ES-I3 (cell line): ENCODE measurements around the gene NFIA.

Experiments used
- H3K36me3 ChIP-seq: 2 replicates; pipeline ENCODE4 v1.6.1; 2013; ENCODE audit warnings: mild to moderate bottlenecking, low read length, control low read depth, moderate library complexity; ENCODE audit not compliant: insufficient read depth
- H3K4me1 ChIP-seq: 2 replicates; pipeline ENCODE4 v1.6.1; 2013; ENCODE audit warnings: mild to moderate bottlenecking, control low read depth, low read length; ENCODE audit not compliant: insufficient read depth
- H3K9ac ChIP-seq: 2 replicates; pipeline ENCODE4 v1.6.1; 2013; ENCODE audit warnings: low read depth, mild to moderate bottlenecking, low read length, moderate library complexity
- H3K9me3 ChIP-seq: 2 replicates; pipeline ENCODE4 v1.6.1; 2013; ENCODE audit warnings: mild to moderate bottlenecking, low read length, moderate library complexity; ENCODE audit not compliant: control insufficient read depth, insufficient read depth

NFIA gene

DNA sequence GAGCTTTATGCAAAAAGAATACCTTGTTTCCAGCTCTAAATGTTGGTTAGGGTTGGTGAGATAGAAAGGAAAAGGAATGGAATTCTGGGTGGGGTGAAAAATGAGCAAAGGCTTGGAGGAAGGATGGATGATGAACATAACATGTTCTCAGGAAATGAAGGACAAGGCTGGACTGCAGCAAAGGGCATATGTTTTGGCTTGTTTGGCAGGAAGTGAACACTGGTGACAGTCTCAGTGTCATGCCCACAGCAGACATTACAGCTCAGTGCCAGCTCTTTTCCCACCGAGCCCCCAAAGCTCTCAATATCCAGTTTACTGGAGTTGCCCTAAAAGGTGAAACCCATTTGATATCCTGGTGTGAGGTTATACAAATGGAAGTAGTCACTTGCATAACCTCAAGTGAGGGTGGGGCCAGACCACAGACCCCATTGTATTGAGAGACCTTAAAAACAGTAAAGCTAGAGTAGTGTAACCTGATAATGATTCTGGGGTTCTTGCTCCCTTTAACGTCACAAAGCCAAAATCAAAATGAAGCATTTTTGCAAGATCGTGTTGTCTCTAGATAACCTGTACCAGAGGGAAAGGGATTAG, 270.6 kb downstream of the NFIA start:
- Histone ChIP-seq H3K4me1 (peaks cover 10% of the 10 kb centered on the region; the same call in 1 of the 2 replicates), H3K36me3 (no peaks in the 10 kb centered on the region), H3K9ac (no peak overlapping the region), H3K9me3 (no peaks in the 10 kb centered on the region)

DNA sequence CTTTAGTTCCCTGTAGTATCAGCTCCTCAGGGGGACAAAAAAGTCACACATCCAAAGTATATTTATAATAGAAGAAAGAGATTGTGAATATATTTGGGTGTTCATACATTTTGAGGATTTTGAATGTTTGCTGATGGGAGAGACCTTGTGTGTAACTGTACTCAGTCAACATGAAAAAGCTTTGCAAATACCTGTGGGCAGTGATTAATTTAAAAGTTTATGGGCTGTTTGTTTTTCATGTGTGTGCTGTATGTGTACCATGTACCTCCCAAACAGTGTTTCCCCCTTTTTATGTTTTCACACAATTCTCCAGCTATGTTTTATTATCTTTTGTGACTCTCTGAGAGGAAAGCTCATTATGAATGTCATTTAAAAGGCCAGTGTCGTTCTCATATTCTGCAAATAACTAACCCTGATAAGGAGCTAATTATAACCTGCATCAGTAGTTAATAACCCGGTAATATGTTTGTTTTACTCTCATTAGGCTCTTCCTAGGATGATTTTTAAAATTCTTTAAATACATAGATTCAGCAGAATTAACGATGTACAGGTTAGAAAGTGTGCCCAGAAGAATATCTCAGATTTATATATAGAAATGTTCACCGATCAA, 271.5 kb downstream of the NFIA start:
- no peak overlapping the region for H3K9ac ChIP-seq
- H3K36me3 ChIP-seq: no peaks in the 10 kb centered on the region
- H3K4me1 ChIP-seq: peaks cover 10% of the 10 kb centered on the region; the same call in 1 of the 2 replicates
- H3K9me3 ChIP-seq: no peaks in the 10 kb centered on the region

GRCh38 chr1:61356016-61356415, 273.7 kb downstream of the NFIA start:
- Histone ChIP-seq H3K36me3 (no peaks in the 10 kb centered on the region), H3K4me1 (peaks cover 10% of the 10 kb centered on the region; the same call in 1 of the 2 replicates), H3K9me3 (no peaks in the 10 kb centered on the region), H3K9ac (no peak overlapping the region)

DNA sequence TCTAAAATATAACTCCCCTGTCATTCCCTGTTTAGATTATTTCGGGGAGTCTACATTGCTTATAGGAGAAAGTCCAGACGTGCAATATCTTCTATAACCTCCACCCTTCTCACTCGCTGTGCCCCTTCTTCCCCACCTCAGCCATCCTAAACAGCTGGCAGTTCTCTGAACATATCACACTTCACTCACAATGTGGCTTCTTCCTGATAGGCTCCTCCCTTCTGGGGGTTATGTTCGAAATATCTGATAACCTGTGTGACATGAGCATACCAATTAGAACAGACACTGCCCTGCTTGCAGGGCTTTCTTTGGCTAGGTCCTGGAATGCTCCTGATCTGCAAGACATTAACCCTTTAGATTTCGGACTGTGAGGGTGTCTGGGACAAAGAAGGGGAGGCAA, 274.6 kb downstream of the NFIA start:
- Histone ChIP-seq H3K9me3 (no peaks in the 10 kb centered on the region), H3K9ac (no peak overlapping the region), H3K4me1 (peaks cover 10% of the 10 kb centered on the region; the same call in 1 of the 2 replicates), H3K36me3 (no peaks in the 10 kb centered on the region)

DNA sequence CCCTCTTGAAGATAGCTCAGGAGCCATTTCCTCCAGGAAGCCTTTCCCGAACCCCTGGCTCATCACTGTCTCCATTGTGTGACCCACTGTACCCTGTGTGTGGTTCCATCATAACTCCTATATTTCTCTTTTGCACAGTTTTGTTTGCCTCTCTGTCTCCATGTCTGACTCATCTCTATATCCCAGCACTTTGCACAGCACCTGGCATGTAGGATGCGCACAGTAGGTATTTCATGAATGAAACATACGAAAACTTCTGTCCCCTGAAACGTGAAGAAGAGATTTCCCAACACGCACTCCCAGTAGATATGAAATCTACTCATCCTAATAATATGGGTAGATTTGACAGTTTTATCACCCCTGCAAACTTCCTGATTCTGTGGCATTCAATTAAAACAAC, 275.2 kb downstream of the NFIA start:
- Histone ChIP-seq H3K9ac (no peak overlapping the region), H3K9me3 (no peaks in the 10 kb centered on the region), H3K36me3 (no peaks in the 10 kb centered on the region), H3K4me1 (peaks cover 9% of the 10 kb centered on the region; the same call in 1 of the 2 replicates)

GRCh38 chr1:61358770-61359455, 276.6 kb downstream of the NFIA start:
- Histone ChIP-seq H3K36me3 (no peaks in the 10 kb centered on the region), H3K9ac (no peak overlapping the region), H3K9me3 (no peaks in the 10 kb centered on the region), H3K4me1 (no peaks in the 10 kb centered on the region)

DNA sequence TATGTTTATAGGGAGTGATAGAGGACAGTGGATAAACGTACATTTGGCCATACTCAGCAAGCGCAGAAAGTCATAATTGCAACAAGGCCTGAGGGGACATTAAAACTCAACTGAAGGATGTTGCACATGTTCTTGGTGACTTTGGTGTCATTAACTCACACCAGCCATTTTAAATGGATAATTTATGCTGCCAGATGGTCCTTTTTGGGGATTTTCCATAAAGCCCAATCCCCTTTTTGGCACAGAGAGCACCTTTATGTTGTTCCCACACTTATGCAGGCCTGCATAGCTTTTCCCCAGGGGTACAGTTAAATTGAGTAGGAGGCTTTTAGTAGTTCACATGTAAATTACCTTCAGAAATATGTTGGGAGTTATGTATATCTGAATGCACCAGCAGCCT, 279.6 kb downstream of the NFIA start:
- Histone ChIP-seq H3K36me3 (no peaks in the 10 kb centered on the region), H3K9ac (no peak overlapping the region), H3K4me1 (no peaks in the 10 kb centered on the region), H3K9me3 (no peaks in the 10 kb centered on the region)

- Histone ChIP-seq H3K9me3 (no peaks in the 10 kb centered on the region), H3K4me1 (no peaks in the 10 kb centered on the region), H3K9ac (no peak overlapping the region), H3K36me3 (no peaks in the 10 kb centered on the region)
Observed at GRCh38 chr1:61362351-61362750, 280.0 kb downstream of the NFIA start.

DNA sequence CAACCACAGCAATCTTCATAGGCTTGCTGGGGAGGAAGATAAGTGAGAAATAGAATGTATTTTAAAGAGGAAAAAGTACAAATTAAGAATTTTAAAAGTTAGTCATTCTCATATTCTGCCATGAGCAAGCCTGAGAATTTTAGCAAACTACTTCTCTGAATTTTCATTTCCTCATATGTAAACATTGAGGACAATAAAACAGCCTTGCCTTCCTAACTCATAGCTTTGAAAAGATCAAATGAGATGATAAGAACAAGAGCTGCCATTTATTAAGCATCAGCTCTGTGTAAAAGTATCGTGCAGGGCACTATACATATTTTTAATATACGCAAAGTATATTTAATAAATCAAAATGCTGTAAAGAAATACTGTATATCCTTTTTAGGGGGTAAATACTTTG, 286.0 kb downstream of the NFIA start:
- Histone ChIP-seq H3K9me3 (no peaks in the 10 kb centered on the region), H3K4me1 (no peaks in the 10 kb centered on the region), H3K9ac (no peak overlapping the region), H3K36me3 (no peaks in the 10 kb centered on the region)

GRCh38 chr1:61368876-61369275, 286.5 kb downstream of the NFIA start:
- no peaks in the 10 kb centered on the region for H3K4me1 ChIP-seq
- H3K36me3 ChIP-seq: no peaks in the 10 kb centered on the region
- no peaks in the 10 kb centered on the region for H3K9me3 ChIP-seq

DNA sequence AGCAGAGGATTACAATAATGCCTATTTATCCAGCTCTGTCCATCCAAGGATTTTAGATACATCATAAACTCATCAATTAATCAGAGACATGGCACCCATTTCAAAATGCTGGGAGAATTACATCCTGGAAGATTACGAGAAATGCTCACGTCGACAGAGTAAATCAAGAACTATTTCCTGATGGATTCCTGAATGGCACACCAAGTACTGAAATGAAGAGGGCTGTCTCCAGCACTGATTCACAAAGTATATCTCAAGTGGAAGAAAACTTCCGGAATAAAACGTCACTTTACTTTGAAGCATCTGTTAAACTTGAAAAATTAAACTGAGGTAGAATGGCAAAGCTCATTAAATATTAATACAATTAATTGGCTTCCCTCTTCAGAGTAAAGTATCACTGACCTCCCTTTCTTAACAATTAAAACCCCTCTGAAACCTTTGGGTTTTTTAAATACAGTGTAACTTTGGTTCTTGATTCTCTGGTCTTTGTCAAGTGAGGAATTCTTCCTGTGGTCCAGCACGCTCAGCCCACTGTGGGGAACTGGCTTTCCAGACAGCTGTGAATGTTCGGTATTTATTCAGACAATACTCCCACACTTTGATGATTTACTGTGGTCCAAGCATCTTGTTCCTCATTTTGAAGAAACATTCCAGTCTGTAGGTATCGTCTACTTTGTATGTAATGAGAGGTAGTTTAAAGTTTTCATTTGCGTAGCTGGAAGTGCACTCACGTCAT, 288.0 kb downstream of the NFIA start:
- Histone ChIP-seq H3K9ac (no peak overlapping the region), H3K36me3 (no peaks in the 10 kb centered on the region), H3K9me3 (no peaks in the 10 kb centered on the region), H3K4me1 (no peaks in the 10 kb centered on the region)

More at GRCh38 chr1:61368876-61369275, 286.5 kb downstream of the NFIA start:
- no peak overlapping the region for H3K9ac ChIP-seq

DNA sequence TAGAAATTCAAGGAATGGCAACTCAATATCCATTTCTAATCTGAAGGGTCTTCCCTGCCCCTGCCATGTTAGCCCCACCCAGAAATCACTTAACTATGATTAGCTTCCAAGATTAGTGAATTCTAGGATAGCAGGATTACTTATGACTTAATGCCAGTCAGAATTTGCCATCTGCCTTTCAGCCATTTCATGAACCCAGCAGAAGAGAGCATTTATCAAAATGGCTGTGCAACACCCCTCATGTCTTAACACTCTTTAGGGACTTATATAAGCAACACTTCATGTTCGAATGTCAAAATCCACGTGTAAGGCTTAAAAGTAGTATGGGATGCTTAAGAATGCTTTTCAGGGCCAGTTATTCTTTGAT, 288.5 kb downstream of the NFIA start:
- Histone ChIP-seq H3K36me3 (no peaks in the 10 kb centered on the region), H3K4me1 (no peaks in the 10 kb centered on the region), H3K9me3 (no peaks in the 10 kb centered on the region), H3K9ac (no peak overlapping the region)

DNA sequence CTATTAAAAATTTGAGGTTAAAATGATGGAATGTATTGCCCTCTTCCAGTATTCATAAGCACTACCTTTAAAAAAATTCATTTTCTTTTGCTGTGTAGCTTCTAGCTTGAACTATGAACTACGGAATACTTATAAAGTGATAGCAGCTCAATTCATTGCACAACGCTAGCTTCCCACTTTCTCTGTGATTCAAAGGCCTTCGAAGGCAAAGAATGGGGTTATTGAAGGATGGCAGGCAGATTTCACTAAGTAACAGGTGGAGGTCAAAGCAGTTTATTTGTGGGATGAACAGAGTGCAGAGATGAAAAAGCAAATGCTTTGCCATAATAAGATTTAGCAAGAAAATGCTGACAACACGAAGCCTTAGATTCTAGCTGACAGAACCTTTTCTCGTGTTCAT, 290.6 kb downstream of the NFIA start:
- H3K4me1 ChIP-seq: no peaks in the 10 kb centered on the region
- H3K9me3 ChIP-seq: no peaks in the 10 kb centered on the region
- no peaks in the 10 kb centered on the region for H3K36me3 ChIP-seq
- H3K9ac ChIP-seq: no peak overlapping the region

GRCh38 chr1:61374156-61374555, 291.8 kb downstream of the NFIA start:
- Histone ChIP-seq H3K36me3 (no peaks in the 10 kb centered on the region), H3K4me1 (no peaks in the 10 kb centered on the region), H3K9me3 (no peaks in the 10 kb centered on the region), H3K9ac (no peak overlapping the region)
